Measurements from ENCODE around the gene GABRR1. TPM values are rescaled to one million over a fixed set of nuclear protein-coding genes. Genes with fewer than 3 reads are reported as not detected.

The GABRR1 gene
- total RNA-seq, 4 donors from 2014 or later = 0.20 to 0.25 TPM; not detected in 2

GRCh38 chr6:89221971-89222711 lies 5.0 kb upstream of the GABRR1 start:
- Histone ChIP-seq H3K36me3 (no peaks in the 10 kb centered on the region), H3K4me3 (no peak overlapping the region), H3K27me3 (no peaks in the 10 kb centered on the region), H3K9me3 (no peaks in the 10 kb centered on the region), H3K27ac (no peak overlapping the region), H3K4me1 (peaks cover 13 to 16% of the 10 kb centered on the region in 2 donors)
- no peak for DNase-seq
- intact Hi-C loops (cut with DNase I; ENCODE audit: low total_unique reads) (no loop called here), in situ Hi-C loops (cut with MboI; ENCODE audit: low sequenced_read_pairs in 4 of 4) (no loop called here)
- peak; percentile 39 to 66 for ATAC-seq
- TF ChIP-seq, protein P1, sequence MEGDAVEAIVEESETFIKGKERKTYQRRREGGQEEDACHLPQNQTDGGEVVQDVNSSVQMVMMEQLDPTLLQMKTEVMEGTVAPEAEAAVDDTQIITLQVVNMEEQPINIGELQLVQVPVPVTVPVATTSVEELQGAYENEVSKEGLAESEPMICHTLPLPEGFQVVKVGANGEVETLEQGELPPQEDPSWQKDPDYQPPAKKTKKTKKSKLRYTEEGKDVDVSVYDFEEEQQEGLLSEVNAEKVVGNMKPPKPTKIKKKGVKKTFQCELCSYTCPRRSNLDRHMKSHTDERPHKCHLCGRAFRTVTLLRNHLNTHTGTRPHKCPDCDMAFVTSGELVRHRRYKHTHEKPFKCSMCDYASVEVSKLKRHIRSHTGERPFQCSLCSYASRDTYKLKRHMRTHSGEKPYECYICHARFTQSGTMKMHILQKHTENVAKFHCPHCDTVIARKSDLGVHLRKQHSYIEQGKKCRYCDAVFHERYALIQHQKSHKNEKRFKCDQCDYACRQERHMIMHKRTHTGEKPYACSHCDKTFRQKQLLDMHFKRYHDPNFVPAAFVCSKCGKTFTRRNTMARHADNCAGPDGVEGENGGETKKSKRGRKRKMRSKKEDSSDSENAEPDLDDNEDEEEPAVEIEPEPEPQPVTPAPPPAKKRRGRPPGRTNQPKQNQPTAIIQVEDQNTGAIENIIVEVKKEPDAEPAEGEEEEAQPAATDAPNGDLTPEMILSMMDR (IDR thresholded peaks at IDR 0.05 in 4 of 5, conservative IDR thresholded peaks at IDR 0.05 in 1 of 5) = no peak
- TF ChIP-seq POLR2A (IDR thresholded peaks at IDR 0.05) = no peak

GRCh38 chr6:89221129-89221528 lies 4.0 kb upstream of the GABRR1 start:
- Histone ChIP-seq H3K36me3 (no peaks in the 10 kb centered on the region), H3K4me3 (no peak overlapping the region), H3K27me3 (no peaks in the 10 kb centered on the region), H3K4me1 (peaks cover 13 to 17% of the 10 kb centered on the region in 2 donors), H3K27ac (no peak overlapping the region), H3K9me3 (no peaks in the 10 kb centered on the region)
- intact Hi-C loops (cut with DNase I; ENCODE audit: low total_unique reads) (no loop called here), in situ Hi-C loops (cut with MboI; ENCODE audit: low sequenced_read_pairs in 4 of 4) (no loop called here)
- ATAC-seq = no peak
- TF ChIP-seq, protein P1 (IDR thresholded peaks at IDR 0.05 in 4 of 5, conservative IDR thresholded peaks at IDR 0.05 in 1 of 5) = no peak
- TF ChIP-seq POLR2A (IDR thresholded peaks at IDR 0.05) = no peak
- DNase-seq = no peak

DNA sequence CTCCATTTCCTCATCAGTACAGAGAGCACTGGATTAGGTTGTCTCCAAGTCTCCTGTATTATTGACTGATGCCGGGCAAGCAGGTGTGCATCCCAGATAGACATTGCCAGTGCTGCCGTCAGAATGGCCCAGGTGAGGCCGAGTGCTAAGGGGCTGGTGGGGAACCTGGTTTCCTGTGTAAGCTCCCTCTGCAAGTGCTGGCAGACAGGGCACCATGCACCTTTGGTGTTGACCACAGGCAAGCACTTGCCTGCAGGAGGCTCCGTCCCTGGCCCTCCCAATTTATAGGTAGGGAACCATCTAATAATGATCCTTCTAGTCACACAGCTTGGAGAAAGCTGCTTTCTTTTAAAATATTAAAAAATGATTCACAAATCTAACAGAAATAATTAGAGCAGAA lies 747 bp downstream of the GABRR1 start:
- intact Hi-C loops (cut with DNase I; ENCODE audit: low total_unique reads) = no loop called here

GRCh38 chr6:89215391-89215790 lies 1.8 kb downstream of the GABRR1 start:
- no peak overlapping the region for H3K27ac ChIP-seq
- DNase-seq (no peak), ATAC-seq (no peak)
- H3K36me3 ChIP-seq = no peaks in the 10 kb centered on the region
- H3K4me1 ChIP-seq = peaks cover 6 to 7% of the 10 kb centered on the region in 2 donors
- TF ChIP-seq POLR2A (IDR thresholded peaks at IDR 0.05) = no peak
- intact Hi-C loops (cut with DNase I; ENCODE audit: low total_unique reads) = no loop called here
- H3K4me3 ChIP-seq = no peak overlapping the region
- in situ Hi-C loops (cut with MboI; ENCODE audit: low sequenced_read_pairs in 4 of 4) = no loop called here
- H3K9me3 ChIP-seq = no peaks in the 10 kb centered on the region
- H3K27me3 ChIP-seq = no peaks in the 10 kb centered on the region

More for the DNA sequence above, 747 bp downstream of the GABRR1 start:
- ATAC-seq (no peak), DNase-seq (no peak)
- Histone ChIP-seq H3K27ac (no peak overlapping the region), H3K4me3 (no peak overlapping the region), H3K27me3 (no peaks in the 10 kb centered on the region), H3K36me3 (no peaks in the 10 kb centered on the region), H3K4me1 (peaks cover 6 to 7% of the 10 kb centered on the region in 2 donors), H3K9me3 (no peaks in the 10 kb centered on the region)
- TF ChIP-seq, protein P1 (IDR thresholded peaks at IDR 0.05 in 4 of 5, conservative IDR thresholded peaks at IDR 0.05 in 1 of 5) = no peak
- TF ChIP-seq POLR2A (IDR thresholded peaks at IDR 0.05) = no peak
- in situ Hi-C loops (cut with MboI; ENCODE audit: low sequenced_read_pairs in 4 of 4) = no loop called here

DNA sequence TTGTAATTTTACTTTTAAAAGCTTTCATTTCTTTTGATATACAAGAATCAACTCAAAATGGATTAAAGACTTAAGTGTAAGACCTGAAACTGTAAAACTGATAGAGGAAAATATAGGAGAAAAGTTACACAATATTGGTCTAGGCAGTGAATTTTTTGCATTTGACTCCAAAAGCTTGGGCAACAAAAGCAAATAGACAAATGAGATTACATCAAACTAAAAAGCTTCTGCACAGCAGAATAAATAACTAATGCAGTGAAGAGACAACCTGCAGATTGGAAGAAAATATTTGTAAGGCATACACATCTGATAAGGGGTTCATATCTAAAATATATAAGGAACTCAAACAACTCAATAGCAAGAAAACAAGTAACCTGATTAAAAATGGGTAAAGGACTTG lies 3.0 kb downstream of the GABRR1 start:
- TF ChIP-seq, protein P1 (IDR thresholded peaks at IDR 0.05 in 4 of 5, conservative IDR thresholded peaks at IDR 0.05 in 1 of 5) = no peak
- TF ChIP-seq POLR2A (IDR thresholded peaks at IDR 0.05) = no peak
- no peak overlapping the region for H3K4me3 ChIP-seq
- no peaks in the 10 kb centered on the region for H3K9me3 ChIP-seq
- ATAC-seq (no peak), DNase-seq (no peak)
- intact Hi-C loops (cut with DNase I; ENCODE audit: low total_unique reads) (no loop called here), in situ Hi-C loops (cut with MboI; ENCODE audit: low sequenced_read_pairs in 4 of 4) (no loop called here)
- H3K36me3 ChIP-seq = no peaks in the 10 kb centered on the region
- H3K27ac ChIP-seq = no peak overlapping the region
- H3K27me3 ChIP-seq = no peaks in the 10 kb centered on the region
- H3K4me1 ChIP-seq = peaks cover 6 to 7% of the 10 kb centered on the region in 2 donors

Measured in gastrocnemius medialis (tissue), 4 donors.